HepG2 (cell line): ENCODE results near the gene IGFBP6. TPM values are rescaled to one million over a fixed set of nuclear protein-coding genes. Genes with fewer than 3 reads are reported as not detected.

ENCODE experiments used
- DNMT1 ChIP-seq: sonication (generic); formaldehyde crosslinking; IDR thresholded peaks from 2 replicates; pipeline ENCODE4 v1.5.1; 2020; ENCODE audit warnings: mild to moderate bottlenecking, missing genetic modification reagents
- EZH2 ChIP-seq: conservative IDR thresholded peaks from 2 replicates; pipeline ENCODE4 v1.6.1; 2012; ENCODE audit warnings: mild to moderate bottlenecking, low read depth, low read length, moderate library complexity
- FOXA3 ChIP-seq: IDR thresholded peaks from 2 replicates; pipeline ENCODE4 v1.6.1; 2016; ENCODE audit warnings: missing genetic modification reagents, missing compliant biosample characterization
- GATAD1 ChIP-seq: IDR thresholded peaks from 2 replicates; pipeline ENCODE4 v1.6.1; 2016; ENCODE audit warnings: missing genetic modification reagents, missing compliant biosample characterization
- HNRNPUL1 ChIP-seq: fragments of 200-400 bp; formaldehyde crosslinking; IDR thresholded peaks from 2 replicates; pipeline ENCODE4 v1.6.1; 2017; ENCODE audit warnings: low read depth, mild to moderate bottlenecking, low read length, moderate library complexity
- HOXA9 ChIP-seq: sonication (generic); formaldehyde crosslinking; IDR thresholded peaks from 2 replicates; pipeline ENCODE4 v1.8.1; 2022; ENCODE audit warnings: missing genetic modification reagents, mild to moderate bottlenecking, moderate library complexity, borderline replicate concordance
- NCOR1 ChIP-seq: fragments of 200-600 bp; sonication (generic); IDR thresholded peaks from 2 replicates; pipeline ENCODE4 v1.7.0; 2017; ENCODE audit warnings: antibody characterized with exemption, low read length, borderline replicate concordance
- NR2F2 ChIP-seq: IDR thresholded peaks from 2 replicates; pipeline ENCODE4 v1.6.1; 2012; ENCODE audit warnings: low read depth, inconsistent platforms, borderline replicate concordance
- RFX5 ChIP-seq: IDR thresholded peaks from 2 replicates; pipeline ENCODE4 v1.6.1; 2011; ENCODE audit warnings: low read depth, low read length, improper control_type of control experiment
- SMAD9 ChIP-seq: sonication (generic); formaldehyde crosslinking; IDR thresholded peaks from 2 replicates; pipeline ENCODE4 v1.5.1; 2020; ENCODE audit warnings: mild to moderate bottlenecking, missing genetic modification reagents
- YY1 ChIP-seq: IDR thresholded peaks from 2 replicates; pipeline ENCODE4 v1.6.1; 2011; ENCODE audit warnings: low read length, low read depth, moderate library complexity, mild to moderate bottlenecking; ENCODE audit not compliant: insufficient read depth, insufficient replicate concordance
- ZBTB38 ChIP-seq: sonication (generic); formaldehyde crosslinking; IDR thresholded peaks from 2 replicates; pipeline ENCODE4 v1.5.1; 2020; ENCODE audit warnings: mild to moderate bottlenecking, missing genetic modification reagents
- ZNF20 ChIP-seq: sonication (generic); formaldehyde crosslinking; IDR thresholded peaks from 2 replicates; pipeline ENCODE4 v1.4.0; 2020; ENCODE audit warnings: mild to moderate bottlenecking, moderate library complexity, missing genetic modification reagents
- ZNF251 ChIP-seq: sonication (generic); formaldehyde crosslinking; IDR thresholded peaks from 2 replicates; pipeline ENCODE4 v1.9.0; 2021; ENCODE audit warnings: mild to moderate bottlenecking, missing genetic modification reagents
- ZNF33A ChIP-seq: sonication (generic); formaldehyde crosslinking; IDR thresholded peaks from 2 replicates; pipeline ENCODE4 v1.5.1; 2020; ENCODE audit warnings: missing genetic modification reagents, mild to moderate bottlenecking, moderate library complexity, borderline replicate concordance
- ZNF577 ChIP-seq: sonication (generic); formaldehyde crosslinking; IDR thresholded peaks from 2 replicates; pipeline ENCODE4 v1.4.0; 2020; ENCODE audit warnings: mild to moderate bottlenecking, low read depth, missing genetic modification reagents, borderline replicate concordance
- ZNF724P ChIP-seq: sonication (generic); formaldehyde crosslinking; IDR thresholded peaks from 2 replicates; pipeline ENCODE4 v1.8.0; 2022; ENCODE audit warnings: missing genetic modification reagents, borderline replicate concordance
- ZNF749 ChIP-seq: sonication (generic); formaldehyde crosslinking; IDR thresholded peaks from 2 replicates; pipeline ENCODE4 v1.8.0; 2022; ENCODE audit warnings: mild to moderate bottlenecking, missing genetic modification reagents, moderate library complexity, borderline replicate concordance
- polyA plus RNA-seq, 8 experiments: library from polyadenylated mRNA; depleted of rRNA in 3 of 8; stranded (reverse) in 7 of 8; unstranded in 1 of 8; fragments of >200 nt; fragmentation: Illumina TruSeq in 4 of 8; extraction: Trizol in 4 of 8; gene quantifications; 2 replicates each; pipeline versions ENCODE4 v1.2.1 to v1.2.3, GENCODE V29; 2011 to 2016; ENCODE audit warnings: low read depth in 4 of 8, missing spikeins in 1 of 8, mixed read lengths in 1 of 8; ENCODE audit not compliant: insufficient read depth in 1 of 8
- total RNA-seq, 5 experiments: library from RNA; depleted of rRNA; stranded (reverse); fragments of >200 nt; fragmentation: Illumina TruSeq; extraction: Trizol; gene quantifications; 2 replicates each; pipeline ENCODE4 v1.2.3, GENCODE V29; 2016; ENCODE audit warnings: low read depth in 1 of 5
- TF ChIP-seq, protein P1 (sequence below): sonication (generic); formaldehyde crosslinking; IDR thresholded peaks from 2 replicates; pipeline ENCODE4 v1.5.1; 2020; ENCODE audit warnings: mild to moderate bottlenecking, moderate library complexity, missing genetic modification reagents
- TF ChIP-seq, protein P2 (sequence below): IDR thresholded peaks from 2 replicates; pipeline ENCODE4 v1.6.1; 2016; ENCODE audit warnings: control low read depth
- TF ChIP-seq, protein P3 (sequence below): sonication (generic); formaldehyde crosslinking; IDR thresholded peaks from 2 replicates; pipeline ENCODE4 v1.4.0; 2020; ENCODE audit warnings: missing genetic modification reagents
- TF ChIP-seq, protein P4 (sequence below): sonication (generic); formaldehyde crosslinking; IDR thresholded peaks from 2 replicates; pipeline ENCODE4 v1.4.0; 2020; ENCODE audit warnings: missing genetic modification reagents, borderline replicate concordance

Gene IGFBP6
- total and polyA plus RNA-seq, 2 of the 13 experiments (the other 11 are each of a cell fraction or from before 2014, with no cell fraction given) = 3.9 to 25.2 TPM

DNA sequence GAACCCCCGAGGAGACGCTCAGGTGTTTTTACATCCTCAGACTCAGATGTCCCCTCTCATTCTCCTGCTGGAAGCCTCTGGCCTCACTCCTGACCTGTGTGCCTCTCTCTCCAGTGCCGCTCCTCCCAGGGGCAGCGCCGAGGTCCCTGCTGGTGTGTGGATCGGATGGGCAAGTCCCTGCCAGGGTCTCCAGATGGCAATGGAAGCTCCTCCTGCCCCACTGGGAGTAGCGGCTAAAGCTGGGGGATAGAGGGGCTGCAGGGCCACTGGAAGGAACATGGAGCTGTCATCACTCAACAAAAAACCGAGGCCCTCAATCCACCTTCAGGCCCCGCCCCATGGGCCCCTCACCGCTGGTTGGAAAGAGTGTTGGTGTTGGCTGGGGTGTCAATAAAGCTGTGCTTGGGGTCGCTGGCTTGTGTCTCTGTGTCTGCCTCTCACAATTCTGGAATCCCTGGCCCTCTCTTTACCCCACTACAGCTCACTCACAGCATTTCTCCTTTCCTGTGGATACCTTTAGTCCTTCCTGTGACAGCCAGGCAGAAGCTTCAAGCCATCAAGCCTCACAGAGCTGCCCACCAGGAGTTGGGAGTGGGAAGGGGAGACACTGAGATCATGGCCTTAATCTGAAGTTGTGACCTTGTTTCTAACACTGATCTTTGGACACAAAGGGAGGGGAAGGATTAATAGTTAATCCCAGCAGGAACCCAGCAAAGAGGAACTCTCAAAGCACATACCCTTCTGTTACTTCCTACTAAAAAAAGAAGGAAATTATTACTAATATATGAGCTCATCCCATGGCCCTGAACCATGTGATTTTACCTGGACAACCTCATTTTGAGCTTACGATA, 4.7 kb downstream of the IGFBP6 start (continued):
- TF ChIP-seq, protein P1, sequence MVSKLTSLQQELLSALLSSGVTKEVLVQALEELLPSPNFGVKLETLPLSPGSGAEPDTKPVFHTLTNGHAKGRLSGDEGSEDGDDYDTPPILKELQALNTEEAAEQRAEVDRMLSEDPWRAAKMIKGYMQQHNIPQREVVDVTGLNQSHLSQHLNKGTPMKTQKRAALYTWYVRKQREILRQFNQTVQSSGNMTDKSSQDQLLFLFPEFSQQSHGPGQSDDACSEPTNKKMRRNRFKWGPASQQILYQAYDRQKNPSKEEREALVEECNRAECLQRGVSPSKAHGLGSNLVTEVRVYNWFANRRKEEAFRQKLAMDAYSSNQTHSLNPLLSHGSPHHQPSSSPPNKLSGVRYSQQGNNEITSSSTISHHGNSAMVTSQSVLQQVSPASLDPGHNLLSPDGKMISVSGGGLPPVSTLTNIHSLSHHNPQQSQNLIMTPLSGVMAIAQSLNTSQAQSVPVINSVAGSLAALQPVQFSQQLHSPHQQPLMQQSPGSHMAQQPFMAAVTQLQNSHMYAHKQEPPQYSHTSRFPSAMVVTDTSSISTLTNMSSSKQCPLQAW = 0 out of 2 replicates have a peak, but pooled peaks have one; percentile 37
- TF ChIP-seq NR2F2 (no peak), SMAD9 (CRISPR knock-in tag) (no peak), ZNF749 (CRISPR knock-in tag) (no peak), GATAD1 (CRISPR knock-in tag) (no peak), EZH2 (no peak), ZBTB38 (CRISPR knock-in tag) (peak; percentile 72; the same call in 1 of the 2 replicates), HNRNPUL1 (no peak), FOXA3 (CRISPR knock-in tag) (no peak; the same call in 1 of the 2 replicates), ZNF251 (CRISPR knock-in tag) (no peak), HOXA9 (CRISPR knock-in tag) (no peak), ZNF577 (CRISPR knock-in tag) (no peak), YY1 (no peak), RFX5 (no peak), ZNF33A (CRISPR knock-in tag) (no peak), DNMT1 (CRISPR knock-in tag) (no peak), ZNF724P (CRISPR knock-in tag) (0 out of 2 replicates have a peak, but pooled peaks have one; percentile 9), NCOR1 (peak; percentile 27; the same call in 1 of the 2 replicates), ZNF20 (CRISPR knock-in tag) (no peak)
- TF ChIP-seq, protein P2, sequence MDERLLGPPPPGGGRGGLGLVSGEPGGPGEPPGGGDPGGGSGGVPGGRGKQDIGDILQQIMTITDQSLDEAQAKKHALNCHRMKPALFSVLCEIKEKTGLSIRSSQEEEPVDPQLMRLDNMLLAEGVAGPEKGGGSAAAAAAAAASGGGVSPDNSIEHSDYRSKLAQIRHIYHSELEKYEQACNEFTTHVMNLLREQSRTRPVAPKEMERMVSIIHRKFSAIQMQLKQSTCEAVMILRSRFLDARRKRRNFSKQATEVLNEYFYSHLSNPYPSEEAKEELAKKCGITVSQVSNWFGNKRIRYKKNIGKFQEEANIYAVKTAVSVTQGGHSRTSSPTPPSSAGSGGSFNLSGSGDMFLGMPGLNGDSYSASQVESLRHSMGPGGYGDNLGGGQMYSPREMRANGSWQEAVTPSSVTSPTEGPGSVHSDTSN (CRISPR knock-in tag) = no peak
- TF ChIP-seq, protein P3, sequence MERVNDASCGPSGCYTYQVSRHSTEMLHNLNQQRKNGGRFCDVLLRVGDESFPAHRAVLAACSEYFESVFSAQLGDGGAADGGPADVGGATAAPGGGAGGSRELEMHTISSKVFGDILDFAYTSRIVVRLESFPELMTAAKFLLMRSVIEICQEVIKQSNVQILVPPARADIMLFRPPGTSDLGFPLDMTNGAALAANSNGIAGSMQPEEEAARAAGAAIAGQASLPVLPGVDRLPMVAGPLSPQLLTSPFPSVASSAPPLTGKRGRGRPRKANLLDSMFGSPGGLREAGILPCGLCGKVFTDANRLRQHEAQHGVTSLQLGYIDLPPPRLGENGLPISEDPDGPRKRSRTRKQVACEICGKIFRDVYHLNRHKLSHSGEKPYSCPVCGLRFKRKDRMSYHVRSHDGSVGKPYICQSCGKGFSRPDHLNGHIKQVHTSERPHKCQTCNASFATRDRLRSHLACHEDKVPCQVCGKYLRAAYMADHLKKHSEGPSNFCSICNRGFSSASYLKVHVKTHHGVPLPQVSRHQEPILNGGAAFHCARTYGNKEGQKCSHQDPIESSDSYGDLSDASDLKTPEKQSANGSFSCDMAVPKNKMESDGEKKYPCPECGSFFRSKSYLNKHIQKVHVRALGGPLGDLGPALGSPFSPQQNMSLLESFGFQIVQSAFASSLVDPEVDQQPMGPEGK (CRISPR knock-in tag) = peak; percentile 28
- TF ChIP-seq, protein P4, sequence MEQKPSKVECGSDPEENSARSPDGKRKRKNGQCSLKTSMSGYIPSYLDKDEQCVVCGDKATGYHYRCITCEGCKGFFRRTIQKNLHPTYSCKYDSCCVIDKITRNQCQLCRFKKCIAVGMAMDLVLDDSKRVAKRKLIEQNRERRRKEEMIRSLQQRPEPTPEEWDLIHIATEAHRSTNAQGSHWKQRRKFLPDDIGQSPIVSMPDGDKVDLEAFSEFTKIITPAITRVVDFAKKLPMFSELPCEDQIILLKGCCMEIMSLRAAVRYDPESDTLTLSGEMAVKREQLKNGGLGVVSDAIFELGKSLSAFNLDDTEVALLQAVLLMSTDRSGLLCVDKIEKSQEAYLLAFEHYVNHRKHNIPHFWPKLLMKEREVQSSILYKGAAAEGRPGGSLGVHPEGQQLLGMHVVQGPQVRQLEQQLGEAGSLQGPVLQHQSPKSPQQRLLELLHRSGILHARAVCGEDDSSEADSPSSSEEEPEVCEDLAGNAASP (CRISPR knock-in tag) = 0 out of 2 replicates have a peak, but pooled peaks have one; percentile 62
